Sigmoid colon (tissue), 4 donors: Measurements from ENCODE around the gene TRIO.

Source experiments
- CTCF ChIP-seq, 4 experiments: fragments of 450-650 bp in 3 of 4; fragments of 200-600 bp in 1 of 4; IDR thresholded peaks; one replicate each; pipeline ENCODE4 v1.5.1; 2016 to 2019; ENCODE audit warnings: antibody characterized with exemption in 4 of 4, mild to moderate bottlenecking in 3 of 4, moderate library complexity in 2 of 4
- EP300 ChIP-seq, 4 donors: sonication (generic); formaldehyde crosslinking; IDR thresholded peaks; one replicate each; pipeline ENCODE4 v1.6.1; 2017; ENCODE audit warnings: antibody characterized with exemption in 4 of 4
- POLR2A ChIP-seq, 2 donors: fragments of 450-650 bp; IDR thresholded peaks; one replicate each; pipeline ENCODE4 v1.6.1; 2016; ENCODE audit warnings: antibody characterized with exemption in 2 of 2, mild to moderate bottlenecking in 2 of 2, moderate library complexity in 2 of 2
- POLR2AphosphoS5 ChIP-seq, 4 donors: sonication (generic); formaldehyde crosslinking; IDR thresholded peaks; one replicate each; pipeline ENCODE4 v1.6.1; 2017; ENCODE audit warnings: antibody characterized with exemption in 4 of 4

GRCh38 chr5:14153071-14153864, 10.1 kb downstream of the TRIO start:
- TF ChIP-seq POLR2A (IDR thresholded peaks at IDR 0.05): no peak
- TF ChIP-seq CTCF (IDR thresholded peaks at IDR 0.05): no peak
- TF ChIP-seq EP300 (IDR thresholded peaks at IDR 0.05): no peak
- TF ChIP-seq POLR2AphosphoS5 (IDR thresholded peaks at IDR 0.05): no peak
